GM19035 (cell line): Measurements from ENCODE around the gene ST3GAL2.
"Not testable (repeated sequence)": the region's sequence is repeated elsewhere in the genome, so short reads cannot be mapped to it uniquely, and the experiment has no call there.

ENCODE experiments used
- ATAC-seq: cut with Tn5 transposase; IDR thresholded peaks from one replicate; pipeline ENCODE4 v1.9.1; 2021; ENCODE audit not compliant: unreplicated experiment

ST3GAL2 gene

DNA sequence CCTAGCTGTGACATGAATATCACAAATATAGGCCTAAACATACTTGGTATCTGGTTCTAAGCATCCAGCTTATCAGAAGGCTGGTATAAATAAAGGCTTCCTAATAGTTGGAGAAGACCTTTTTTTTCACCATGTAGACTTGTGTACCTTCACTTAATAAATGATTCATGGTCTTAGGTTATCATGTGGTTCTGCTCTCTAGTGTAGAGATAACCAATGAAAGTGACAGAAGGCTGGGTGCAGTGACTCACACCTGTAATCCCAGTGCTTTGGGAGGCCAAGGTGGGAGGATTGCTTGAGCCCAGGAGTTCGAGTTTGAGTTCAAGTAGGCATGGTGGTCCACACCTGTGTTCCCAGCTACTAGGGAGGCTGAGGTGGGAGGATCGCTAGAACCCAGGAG is 89.1 kb downstream of the ST3GAL2 start:
- ATAC-seq, result no peak

DNA sequence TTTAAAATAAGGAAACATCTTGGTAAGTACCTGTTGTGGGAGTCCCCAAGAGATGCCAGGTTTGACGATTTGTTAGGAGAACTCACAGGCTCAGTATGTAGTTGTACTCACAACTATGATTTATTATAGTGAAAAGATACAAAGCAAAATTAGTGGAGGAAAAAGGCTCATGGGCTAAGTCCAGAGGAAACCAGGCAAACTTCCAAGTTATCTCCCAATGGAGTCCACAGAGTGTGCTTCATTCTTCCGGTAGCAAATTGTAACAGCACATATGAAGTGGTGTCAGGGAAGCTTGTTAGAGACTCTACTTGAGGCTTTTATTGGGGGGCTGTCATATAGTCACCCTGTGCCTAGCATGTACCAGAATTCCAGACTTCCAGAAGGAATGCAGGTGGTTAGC is 89.9 kb downstream of the ST3GAL2 start:
- ATAC-seq, result no peak

DNA sequence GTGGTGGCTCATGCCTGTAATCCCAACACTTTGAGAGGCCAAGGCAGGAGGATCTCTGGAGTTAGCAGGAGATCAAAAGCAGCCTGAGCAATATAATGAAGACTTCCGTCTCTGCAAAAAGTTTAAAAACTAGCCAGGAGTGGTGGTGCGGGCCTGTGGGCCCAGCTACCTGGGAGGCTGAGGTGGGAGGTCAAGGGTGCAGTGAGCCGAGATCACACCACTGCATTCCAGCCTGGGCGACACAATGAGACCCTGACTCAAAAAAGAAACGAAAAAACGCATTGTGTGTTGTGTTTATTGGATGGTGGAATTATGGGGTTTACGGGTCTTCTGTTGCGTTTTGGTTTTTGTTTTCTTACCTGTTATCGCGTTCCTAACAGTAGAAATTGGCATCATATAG is 93.1 kb downstream of the ST3GAL2 start:
- ATAC-seq, result no peak

DNA sequence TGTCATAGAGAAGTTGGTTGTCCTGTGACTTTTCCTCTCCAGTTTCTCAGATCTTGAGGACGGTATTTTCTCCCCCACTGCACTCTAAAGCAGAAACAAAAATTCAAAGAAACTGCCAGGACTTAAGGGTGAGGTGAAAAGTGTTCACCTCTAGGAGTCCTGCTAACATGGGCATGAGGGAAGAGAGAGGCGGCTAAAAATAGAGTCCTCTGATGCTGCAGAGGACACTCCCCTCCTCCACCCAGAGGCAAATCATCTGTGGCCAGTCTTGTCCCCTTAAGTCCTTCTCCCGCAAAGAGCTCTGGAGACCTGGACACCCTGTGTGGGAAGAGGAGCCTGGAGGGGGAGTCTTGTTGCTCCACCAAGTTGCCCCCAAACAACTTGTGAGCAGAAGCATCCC is 96.9 kb downstream of the ST3GAL2 start:
- ATAC-seq, result no peak

DNA sequence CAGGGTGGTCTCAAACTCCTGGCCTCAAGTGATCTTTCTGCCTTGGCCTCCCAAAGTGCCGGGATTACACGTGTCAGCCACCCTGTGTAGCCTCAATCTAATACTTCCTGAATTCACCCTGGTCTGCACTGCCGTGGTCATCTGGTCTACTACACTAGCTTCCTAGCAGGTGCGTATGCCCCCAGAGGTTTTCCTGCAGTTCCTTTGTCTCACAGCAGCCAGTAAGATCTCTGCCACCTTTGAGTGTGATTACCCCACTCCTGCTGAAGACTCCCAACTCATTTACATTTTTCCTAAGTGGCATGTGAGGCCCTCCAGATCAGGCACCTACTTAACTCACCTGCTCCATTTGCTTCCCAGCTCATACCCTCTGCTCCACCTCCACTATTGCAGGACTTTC is 97.3 kb downstream of the ST3GAL2 start:
- ATAC-seq, result no peak

DNA sequence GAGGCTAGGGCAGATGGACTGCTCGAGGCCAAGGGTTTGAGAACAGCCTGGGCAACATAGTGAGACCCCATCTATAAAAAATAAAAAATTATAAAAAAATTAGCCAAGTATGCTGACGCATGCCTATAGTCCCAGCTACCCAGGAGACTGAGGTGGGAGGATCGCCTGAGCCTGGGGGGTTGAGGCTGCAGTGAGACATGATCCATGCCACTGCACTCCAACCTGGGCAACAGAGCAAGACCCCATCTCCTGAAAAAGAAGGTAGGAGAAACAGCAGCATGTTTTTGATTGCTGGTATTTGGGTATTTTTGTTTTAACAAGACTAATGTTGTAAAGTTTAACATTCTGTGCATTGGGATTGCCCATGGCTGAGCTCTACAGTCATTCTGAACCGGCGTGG is 101.1 kb downstream of the ST3GAL2 start:
- no peak for ATAC-seq

DNA sequence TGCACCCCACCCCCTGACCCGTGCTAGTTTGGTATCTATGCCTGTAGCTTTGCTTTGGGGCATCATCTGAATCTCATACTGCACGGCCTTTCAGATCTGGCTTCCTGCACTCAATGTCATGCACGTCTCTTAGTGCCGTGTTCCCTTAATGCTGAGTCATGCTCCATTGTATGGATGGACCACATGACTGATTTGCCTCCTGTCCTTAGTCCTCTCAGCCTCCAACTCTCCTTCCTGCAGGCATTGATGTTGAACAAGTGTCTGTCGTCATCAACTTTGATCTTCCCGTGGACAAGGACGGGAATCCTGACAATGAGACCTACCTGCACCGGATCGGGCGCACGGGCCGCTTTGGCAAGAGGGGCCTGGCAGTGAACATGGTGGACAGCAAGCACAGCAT is 106.2 kb downstream of the ST3GAL2 start:
- ATAC-seq, result not testable (repeated sequence)

DNA sequence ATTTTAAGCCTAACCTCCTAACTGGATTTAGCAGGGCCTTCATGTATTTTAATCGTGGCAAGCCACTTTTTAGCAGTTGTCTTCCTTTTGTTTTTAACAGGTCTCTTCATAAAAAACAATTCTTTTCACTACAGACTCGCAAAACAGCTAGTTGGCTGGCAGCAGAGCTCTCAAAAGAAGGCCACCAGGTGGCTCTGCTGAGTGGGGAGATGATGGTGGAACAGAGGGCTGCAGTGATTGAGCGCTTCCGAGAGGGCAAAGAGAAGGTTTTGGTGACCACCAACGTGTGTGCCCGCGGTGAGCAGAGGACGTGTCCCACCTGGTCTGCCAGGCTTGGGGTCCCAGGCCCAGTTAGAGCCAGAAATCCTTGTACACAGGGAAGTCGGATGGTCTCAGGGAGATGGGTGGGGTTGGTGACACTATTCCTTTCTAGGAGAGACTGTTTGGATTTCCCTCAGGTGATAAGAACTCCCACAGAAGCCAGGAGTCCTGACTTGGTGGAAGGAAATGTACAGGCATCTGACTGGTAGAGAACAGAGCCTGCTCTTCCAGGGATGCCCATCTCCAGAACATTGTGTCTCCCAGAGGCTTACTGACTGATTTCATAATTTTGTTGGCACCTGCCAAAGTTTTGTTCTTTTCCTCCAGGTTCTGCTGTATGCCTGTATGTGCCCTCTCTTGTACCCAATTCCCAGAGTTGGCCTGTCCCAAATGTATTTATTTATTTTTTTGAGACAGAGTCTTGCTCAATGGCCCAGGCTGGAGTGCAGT is 107.1 kb downstream of the ST3GAL2 start:
- no peak for ATAC-seq

DNA sequence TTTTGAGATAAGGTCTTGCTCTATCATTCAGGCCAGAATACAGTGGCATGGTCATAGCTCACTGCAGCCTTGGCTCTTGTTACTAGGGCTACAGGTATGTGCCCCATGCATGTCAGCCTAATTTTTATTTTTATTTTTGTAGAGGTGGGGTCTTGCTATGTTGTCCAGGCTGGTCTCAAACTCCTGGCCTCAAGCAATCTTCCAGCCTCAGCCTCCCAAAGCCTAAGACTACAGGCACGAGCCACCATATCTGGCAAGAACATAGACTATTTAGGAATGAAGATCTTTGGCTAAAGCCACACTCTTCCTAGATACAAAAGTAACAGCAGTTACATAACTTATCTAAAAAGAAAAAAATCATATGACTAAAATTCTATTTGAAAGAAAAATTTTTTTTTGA is 107.8 kb downstream of the ST3GAL2 start:
- ATAC-seq, result no peak
